HT-29 (cell line): ENCODE results near the gene L3MBTL4. TPM values are rescaled to one million over a fixed set of nuclear protein-coding genes. Genes with fewer than 3 reads are reported as not detected.

ENCODE experiments used
- DNase-seq: peaks from one replicate; pipeline ENCODE4 v3.0.0-alpha.2; 2015; ENCODE audit warnings: low spot score
- total RNA-seq: library from RNA; depleted of rRNA; stranded (reverse); fragments of >200 nt; shearing (Covaris generic); gene quantifications from 2 replicates; pipeline ENCODE4 v1.2.3, GENCODE V29; 2014

L3MBTL4 gene
- total RNA-seq, 1 experiment from 2014 or later: not detected

- no peak for DNase-seq
These were observed 158.8 kb downstream of the L3MBTL4 start for GRCh38 chr18:6255886-6256285.

- DNase-seq: no peak
These were observed 159.5 kb downstream of the L3MBTL4 start for GRCh38 chr18:6255116-6255705.

GRCh38 chr18:6254456-6254855 lies 160.3 kb downstream of the L3MBTL4 start:
- no peak for DNase-seq

- DNase-seq: no peak
These were observed 163.6 kb downstream of the L3MBTL4 start for GRCh38 chr18:6251084-6251483.

- DNase-seq: no peak
These were observed 164.9 kb downstream of the L3MBTL4 start for GRCh38 chr18:6249788-6250187.

GRCh38 chr18:6249170-6249569 lies 165.5 kb downstream of the L3MBTL4 start:
- no peak for DNase-seq

- no peak for DNase-seq
These were observed 166.7 kb downstream of the L3MBTL4 start for GRCh38 chr18:6248017-6248416.

- no peak for DNase-seq
These were observed 172.7 kb downstream of the L3MBTL4 start for GRCh38 chr18:6242004-6242403.

GRCh38 chr18:6239716-6240115 lies 175.0 kb downstream of the L3MBTL4 start:
- no peak for DNase-seq

GRCh38 chr18:6236258-6236657 lies 178.5 kb downstream of the L3MBTL4 start:
- no peak for DNase-seq

GRCh38 chr18:6222271-6222670 lies 192.4 kb downstream of the L3MBTL4 start:
- DNase-seq: no peak

- no peak for DNase-seq
These were observed 193.1 kb downstream of the L3MBTL4 start for GRCh38 chr18:6221602-6222014.

GRCh38 chr18:6220129-6220528 lies 194.6 kb downstream of the L3MBTL4 start:
- DNase-seq: no peak

- peak; percentile 57 for DNase-seq
These were observed 195.5 kb downstream of the L3MBTL4 start for GRCh38 chr18:6219116-6219717.

- DNase-seq: no peak
These were observed 198.8 kb downstream of the L3MBTL4 start for GRCh38 chr18:6215888-6216287.

GRCh38 chr18:6211174-6211504 lies 203.6 kb downstream of the L3MBTL4 start:
- no peak for DNase-seq

GRCh38 chr18:6210349-6211173 lies 204.2 kb downstream of the L3MBTL4 start:
- DNase-seq: no peak

- no peak for DNase-seq
These were observed 206.8 kb downstream of the L3MBTL4 start for GRCh38 chr18:6207941-6208340.

- no peak for DNase-seq
These were observed 207.6 kb downstream of the L3MBTL4 start for GRCh38 chr18:6207116-6207515.

- no peak for DNase-seq
These were observed 209.0 kb downstream of the L3MBTL4 start for GRCh38 chr18:6205706-6206105.

- DNase-seq: no peak
These were observed 210.2 kb downstream of the L3MBTL4 start for GRCh38 chr18:6204476-6204875.

GRCh38 chr18:6203791-6204190 lies 210.9 kb downstream of the L3MBTL4 start:
- no peak for DNase-seq

- no peak for DNase-seq
These were observed 211.8 kb downstream of the L3MBTL4 start for GRCh38 chr18:6202861-6203260.
